ENCODE measurements around the gene GNG13. TPM values are rescaled to one million over a fixed set of nuclear protein-coding genes. Genes with fewer than 3 reads are reported as not detected.

GNG13 gene
- total and polyA plus RNA-seq, 11 donors: not detected

GRCh38 chr16:787321-787966 is 13.1 kb downstream of the GNG13 start:
- no peak for TF ChIP-seq CTCF (IDR thresholded peaks at IDR 0.05)
- no peak for TF ChIP-seq POLR2A (IDR thresholded peaks at IDR 0.05)
- 34 to 57% (median 41%) methylated on average over 21 to 47 of the region's 47 CpGs for WGBS, 4 donors
- intact Hi-C loops (cut with DNase I): loop anchor here in 3 of 10 donors (2.0 kb wide), 1 partner anchor 77 kb away; no protein-coding TSS in a partner anchor
- Histone ChIP-seq H3K36me3 (peaks cover 0 to 11% (median 0%) of the 10 kb centered on the region in 9 donors), H3K4me3 (peak overlapping the region; percentile 72 to 100 (median 91)), H3K9me3 (no peaks in the 10 kb centered on the region), H3K27me3 (peaks cover 0 to 10% (median 0%) of the 10 kb centered on the region in 9 donors), H3K4me1 (peaks cover 0 to 37% (median 17%) of the 10 kb centered on the region in 12 donors), H3K27ac (peak overlapping the region in 8 of 12 donors; percentile 66 to 87 (median 74))
- ATAC-seq (no peak), DNase-seq (no peak)

DNA sequence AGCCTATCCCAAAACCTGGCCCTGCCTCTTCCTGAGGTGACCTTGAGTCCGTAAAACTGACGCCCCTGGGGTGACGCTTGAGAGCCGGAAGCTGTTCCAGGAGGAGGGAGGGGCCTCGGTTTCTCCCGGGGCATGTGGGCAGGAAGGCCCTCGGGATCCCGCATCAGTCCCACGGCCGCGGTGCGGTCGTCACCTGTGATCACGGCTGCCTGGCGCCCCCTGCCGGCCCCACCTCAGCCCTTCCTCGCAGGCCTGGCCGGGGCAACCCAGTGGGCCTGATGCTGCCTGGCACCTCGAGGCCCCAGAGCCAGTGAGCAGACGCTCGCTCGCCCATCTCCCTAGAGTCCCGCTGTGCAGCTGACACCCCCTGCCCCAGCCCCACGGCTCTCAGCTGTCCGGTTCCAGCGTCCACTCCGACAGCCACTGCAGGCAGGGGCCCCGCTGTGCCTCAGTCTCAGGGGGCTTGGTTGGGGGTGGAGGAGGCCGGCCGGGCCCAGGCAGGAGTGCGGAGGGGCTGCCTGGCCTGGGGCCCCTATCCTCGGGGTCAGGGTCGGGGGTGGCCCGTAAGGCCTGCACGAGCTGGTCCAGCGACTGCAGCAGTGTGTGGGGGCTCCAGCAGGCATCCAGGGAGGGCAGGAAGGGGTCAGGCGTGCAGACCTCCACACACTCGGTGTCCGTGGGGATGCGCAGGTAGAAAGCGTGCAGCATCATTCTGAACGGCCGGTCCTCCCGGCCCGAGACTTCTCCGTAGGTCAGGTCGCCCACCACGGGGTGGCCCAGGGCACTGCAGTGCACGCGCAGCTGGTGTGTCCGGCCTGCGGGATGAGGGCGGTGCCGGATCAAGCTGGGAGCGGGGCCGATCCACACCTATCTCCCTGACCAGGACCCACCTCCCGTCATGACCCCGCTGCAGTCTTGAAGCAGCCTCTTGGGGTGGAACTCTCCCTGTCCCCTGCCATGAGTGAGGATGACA is 14.7 kb downstream of the GNG13 start:
- H3K4me1 ChIP-seq: peaks cover 0 to 37% (median 17%) of the 10 kb centered on the region in 12 donors

GRCh38 chr16:784431-784830 is 16.1 kb downstream of the GNG13 start:
- Histone ChIP-seq H3K36me3 (peaks cover 0 to 11% (median 0%) of the 10 kb centered on the region in 9 donors), H3K27ac (no peak overlapping the region), H3K27me3 (peaks cover 0 to 36% (median 9%) of the 10 kb centered on the region in 9 donors), H3K9me3 (no peaks in the 10 kb centered on the region), H3K4me1 (peaks cover 0 to 37% (median 17%) of the 10 kb centered on the region in 12 donors), H3K4me3 (no peak overlapping the region)
- DNase-seq: no peak
- 80 to 90% (median 88%) methylated on average over 1 to 19 of the region's 19 CpGs for WGBS, 4 donors
- no peak for ATAC-seq
- intact Hi-C loops (cut with DNase I): loop anchor here in 5 of 10 donors (2.0 kb wide), 1 partner anchor 74 kb away; no protein-coding TSS in a partner anchor
- no peak for TF ChIP-seq CTCF (IDR thresholded peaks at IDR 0.05)

More for the DNA sequence above, 14.7 kb downstream of the GNG13 start:
- Histone ChIP-seq H3K4me3 (no peak overlapping the region), H3K36me3 (peaks cover 0 to 11% (median 0%) of the 10 kb centered on the region in 9 donors), H3K27me3 (peaks cover 0 to 25% (median 5%) of the 10 kb centered on the region in 9 donors), H3K27ac (no peak overlapping the region), H3K9me3 (no peaks in the 10 kb centered on the region)
- intact Hi-C loops (cut with DNase I): loop anchor here in 9 of 10 donors (1.0 to 2.0 kb wide), 2 partner anchors 75 kb away; no protein-coding TSS in a partner anchor
- DNase-seq (peak; percentile 43 to 87 (median 66)), ATAC-seq (peak in 3 of 4 donors; percentile 4 to 36 (median 23))
- TF ChIP-seq POLR2A (IDR thresholded peaks at IDR 0.05) (no peak), CTCF (IDR thresholded peaks at IDR 0.05) (peak; percentile 54 to 79 (median 66))
- WGBS, 4 donors: 62 to 83% (median 66%) methylated on average over 43 to 58 of the region's 58 CpGs

Data from heart left ventricle (tissue), 16 donors.